ENCODE results near the gene TBCD. TPM values are rescaled to one million over a fixed set of nuclear protein-coding genes. Genes with fewer than 3 reads are reported as not detected.

The TBCD gene
- total and polyA plus RNA-seq, 9 of the 15 experiments (the other 6 are each of a cell fraction or from before 2014, with no cell fraction given), result 8.9 to 98.5 (median 28.0) TPM

DNA sequence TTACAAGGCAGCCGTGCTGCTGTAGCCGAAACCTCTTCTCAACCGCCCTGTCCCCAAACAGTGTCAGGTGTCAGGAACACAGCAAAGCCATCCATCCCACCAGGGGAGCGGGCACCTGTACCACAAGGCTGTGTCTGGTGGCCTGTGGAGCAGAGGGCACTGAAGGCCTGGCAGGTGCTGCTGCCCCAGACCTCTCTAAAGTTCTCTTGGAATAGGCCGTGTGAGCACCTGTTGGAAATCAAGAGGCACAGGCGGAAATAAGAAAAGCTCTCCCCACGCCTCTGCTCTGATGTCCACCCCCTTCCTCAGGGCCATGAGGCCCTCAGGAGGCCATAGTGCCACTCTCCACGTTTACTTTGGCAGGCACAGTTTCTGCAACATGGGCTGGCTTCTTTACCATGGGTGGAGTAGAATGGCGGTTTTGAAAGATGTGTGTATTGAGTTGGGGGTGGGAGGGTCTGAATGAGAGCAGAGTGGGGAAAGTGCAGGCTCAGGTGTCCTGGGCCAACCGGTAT lies 187.8 kb downstream of the TBCD start:
- Histone ChIP-seq H3K9me1 (ENCODE audit: control insufficient read depth, insufficient read depth, low read length) (peaks cover 3% of the 10 kb centered on the region), H3K4me3 (no peak overlapping the region), H3K9me3 (replicated peaks; ENCODE audit: control insufficient read depth, insufficient read depth, low read depth, low read length) (peaks cover 14% of the 10 kb centered on the region), H3K4me2 (ENCODE audit: insufficient read depth, low read length) (no peak overlapping the region), H3K27me3 (ENCODE audit: control insufficient read depth in 2 of 2, insufficient read depth in 2 of 2, low read length in 2 of 2) (no peaks in the 10 kb centered on the region), H3K79me2 (ENCODE audit: control insufficient read depth, insufficient read depth, low read length) (no peaks in the 10 kb centered on the region), H4K20me1 (replicated peaks; ENCODE audit: control insufficient read depth, insufficient read depth, low read length) (no peaks in the 10 kb centered on the region), H2AFZ (ENCODE audit: low read depth, low read length) (no peak overlapping the region), H3K27ac (ENCODE audit: extremely low read depth, low read depth, low read length) (no peak overlapping the region), H3K4me1 (replicated peaks in 1 of 2; ENCODE audit: control insufficient read depth in 2 of 2, insufficient read depth in 2 of 2, low read length in 2 of 2) (no peaks in the 10 kb centered on the region; a peak in 1 of 5 replicates), H3K36me3 (ENCODE audit: control insufficient read depth, insufficient read depth, low read length) (peaks cover 89% of the 10 kb centered on the region), H3K9ac (ENCODE audit: insufficient read depth in 1 of 2, low read depth in 2 of 2, low read length in 2 of 2) (no peak overlapping the region)
- in situ Hi-C loops (cut with MboI), result no loop called here
- POLR2A ChIA-PET, result no interaction called here
- no peak for DNase-seq (ENCODE audit: extremely low read depth in 1 of 4, low spot score in 3 of 4)
- ATAC-seq, result no peak
- no TSS peak for BruUV-seq (replicated peaks)
- CTCF ChIA-PET (ENCODE audit: low intra/inter-chr PET ratio), result no interaction called here
- intact Hi-C loops (cut with micrococcal nuclease), result no loop called here
- FAIRE-seq, result no peak
- WGBS (ENCODE audit: insufficient coverage, low coverage, missing lambda C conversion rate), result 84% methylated on average over 9 of the region's 10 CpGs
- TF ChIP-seq, protein P1, sequence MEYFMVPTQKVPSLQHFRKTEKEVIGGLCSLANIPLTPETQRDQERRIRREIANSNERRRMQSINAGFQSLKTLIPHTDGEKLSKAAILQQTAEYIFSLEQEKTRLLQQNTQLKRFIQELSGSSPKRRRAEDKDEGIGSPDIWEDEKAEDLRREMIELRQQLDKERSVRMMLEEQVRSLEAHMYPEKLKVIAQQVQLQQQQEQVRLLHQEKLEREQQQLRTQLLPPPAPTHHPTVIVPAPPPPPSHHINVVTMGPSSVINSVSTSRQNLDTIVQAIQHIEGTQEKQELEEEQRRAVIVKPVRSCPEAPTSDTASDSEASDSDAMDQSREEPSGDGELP (CRISPR knock-in tag; IDR thresholded peaks at IDR 0.05; ENCODE audit: borderline replicate concordance), result no peak
- TF ChIP-seq NCOA1 (IDR thresholded peaks at IDR 0.05; ENCODE audit: low read depth), result no peak
- TF ChIP-seq FUS (optimal IDR thresholded peaks at IDR 0.05; ENCODE audit: low read depth, low read length), result no peak
- no peak for TF ChIP-seq SUPT5H (IDR thresholded peaks at IDR 0.05)
- TF ChIP-seq, protein P2, sequence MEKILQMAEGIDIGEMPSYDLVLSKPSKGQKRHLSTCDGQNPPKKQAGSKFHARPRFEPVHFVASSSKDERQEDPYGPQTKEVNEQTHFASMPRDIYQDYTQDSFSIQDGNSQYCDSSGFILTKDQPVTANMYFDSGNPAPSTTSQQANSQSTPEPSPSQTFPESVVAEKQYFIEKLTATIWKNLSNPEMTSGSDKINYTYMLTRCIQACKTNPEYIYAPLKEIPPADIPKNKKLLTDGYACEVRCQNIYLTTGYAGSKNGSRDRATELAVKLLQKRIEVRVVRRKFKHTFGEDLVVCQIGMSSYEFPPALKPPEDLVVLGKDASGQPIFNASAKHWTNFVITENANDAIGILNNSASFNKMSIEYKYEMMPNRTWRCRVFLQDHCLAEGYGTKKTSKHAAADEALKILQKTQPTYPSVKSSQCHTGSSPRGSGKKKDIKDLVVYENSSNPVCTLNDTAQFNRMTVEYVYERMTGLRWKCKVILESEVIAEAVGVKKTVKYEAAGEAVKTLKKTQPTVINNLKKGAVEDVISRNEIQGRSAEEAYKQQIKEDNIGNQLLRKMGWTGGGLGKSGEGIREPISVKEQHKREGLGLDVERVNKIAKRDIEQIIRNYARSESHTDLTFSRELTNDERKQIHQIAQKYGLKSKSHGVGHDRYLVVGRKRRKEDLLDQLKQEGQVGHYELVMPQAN (IDR thresholded peaks at IDR 0.05; ENCODE audit: borderline replicate concordance), result no peak
- no peak for TF ChIP-seq SMAD2 (IDR thresholded peaks at IDR 0.05; ENCODE audit: low read depth, low read length)
- no peak for TF ChIP-seq BHLHE40 (IDR thresholded peaks at IDR 0.05; ENCODE audit: low read length)
- no peak for TF ChIP-seq ZNF232 (CRISPR knock-in tag; IDR thresholded peaks at IDR 0.05)
- TF ChIP-seq, protein P3, sequence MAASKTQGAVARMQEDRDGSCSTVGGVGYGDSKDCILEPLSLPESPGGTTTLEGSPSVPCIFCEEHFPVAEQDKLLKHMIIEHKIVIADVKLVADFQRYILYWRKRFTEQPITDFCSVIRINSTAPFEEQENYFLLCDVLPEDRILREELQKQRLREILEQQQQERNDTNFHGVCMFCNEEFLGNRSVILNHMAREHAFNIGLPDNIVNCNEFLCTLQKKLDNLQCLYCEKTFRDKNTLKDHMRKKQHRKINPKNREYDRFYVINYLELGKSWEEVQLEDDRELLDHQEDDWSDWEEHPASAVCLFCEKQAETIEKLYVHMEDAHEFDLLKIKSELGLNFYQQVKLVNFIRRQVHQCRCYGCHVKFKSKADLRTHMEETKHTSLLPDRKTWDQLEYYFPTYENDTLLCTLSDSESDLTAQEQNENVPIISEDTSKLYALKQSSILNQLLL (CRISPR knock-in tag; IDR thresholded peaks at IDR 0.05; ENCODE audit: borderline replicate concordance), result no peak
- TF ChIP-seq, protein P4, sequence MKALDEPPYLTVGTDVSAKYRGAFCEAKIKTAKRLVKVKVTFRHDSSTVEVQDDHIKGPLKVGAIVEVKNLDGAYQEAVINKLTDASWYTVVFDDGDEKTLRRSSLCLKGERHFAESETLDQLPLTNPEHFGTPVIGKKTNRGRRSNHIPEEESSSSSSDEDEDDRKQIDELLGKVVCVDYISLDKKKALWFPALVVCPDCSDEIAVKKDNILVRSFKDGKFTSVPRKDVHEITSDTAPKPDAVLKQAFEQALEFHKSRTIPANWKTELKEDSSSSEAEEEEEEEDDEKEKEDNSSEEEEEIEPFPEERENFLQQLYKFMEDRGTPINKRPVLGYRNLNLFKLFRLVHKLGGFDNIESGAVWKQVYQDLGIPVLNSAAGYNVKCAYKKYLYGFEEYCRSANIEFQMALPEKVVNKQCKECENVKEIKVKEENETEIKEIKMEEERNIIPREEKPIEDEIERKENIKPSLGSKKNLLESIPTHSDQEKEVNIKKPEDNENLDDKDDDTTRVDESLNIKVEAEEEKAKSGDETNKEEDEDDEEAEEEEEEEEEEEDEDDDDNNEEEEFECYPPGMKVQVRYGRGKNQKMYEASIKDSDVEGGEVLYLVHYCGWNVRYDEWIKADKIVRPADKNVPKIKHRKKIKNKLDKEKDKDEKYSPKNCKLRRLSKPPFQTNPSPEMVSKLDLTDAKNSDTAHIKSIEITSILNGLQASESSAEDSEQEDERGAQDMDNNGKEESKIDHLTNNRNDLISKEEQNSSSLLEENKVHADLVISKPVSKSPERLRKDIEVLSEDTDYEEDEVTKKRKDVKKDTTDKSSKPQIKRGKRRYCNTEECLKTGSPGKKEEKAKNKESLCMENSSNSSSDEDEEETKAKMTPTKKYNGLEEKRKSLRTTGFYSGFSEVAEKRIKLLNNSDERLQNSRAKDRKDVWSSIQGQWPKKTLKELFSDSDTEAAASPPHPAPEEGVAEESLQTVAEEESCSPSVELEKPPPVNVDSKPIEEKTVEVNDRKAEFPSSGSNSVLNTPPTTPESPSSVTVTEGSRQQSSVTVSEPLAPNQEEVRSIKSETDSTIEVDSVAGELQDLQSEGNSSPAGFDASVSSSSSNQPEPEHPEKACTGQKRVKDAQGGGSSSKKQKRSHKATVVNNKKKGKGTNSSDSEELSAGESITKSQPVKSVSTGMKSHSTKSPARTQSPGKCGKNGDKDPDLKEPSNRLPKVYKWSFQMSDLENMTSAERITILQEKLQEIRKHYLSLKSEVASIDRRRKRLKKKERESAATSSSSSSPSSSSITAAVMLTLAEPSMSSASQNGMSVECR (CRISPR knock-in tag; IDR thresholded peaks at IDR 0.05), result no peak
- no peak for TF ChIP-seq PTTG1 (tag; IDR thresholded peaks at IDR 0.05; ENCODE audit: low read depth)
- TF ChIP-seq, protein P5, sequence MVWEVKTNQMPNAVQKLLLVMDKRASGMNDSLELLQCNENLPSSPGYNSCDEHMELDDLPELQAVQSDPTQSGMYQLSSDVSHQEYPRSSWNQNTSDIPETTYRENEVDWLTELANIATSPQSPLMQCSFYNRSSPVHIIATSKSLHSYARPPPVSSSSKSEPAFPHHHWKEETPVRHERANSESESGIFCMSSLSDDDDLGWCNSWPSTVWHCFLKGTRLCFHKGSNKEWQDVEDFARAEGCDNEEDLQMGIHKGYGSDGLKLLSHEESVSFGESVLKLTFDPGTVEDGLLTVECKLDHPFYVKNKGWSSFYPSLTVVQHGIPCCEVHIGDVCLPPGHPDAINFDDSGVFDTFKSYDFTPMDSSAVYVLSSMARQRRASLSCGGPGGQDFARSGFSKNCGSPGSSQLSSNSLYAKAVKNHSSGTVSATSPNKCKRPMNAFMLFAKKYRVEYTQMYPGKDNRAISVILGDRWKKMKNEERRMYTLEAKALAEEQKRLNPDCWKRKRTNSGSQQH (CRISPR knock-in tag; IDR thresholded peaks at IDR 0.05), result no peak
